Astrocyte (in vitro differentiated cells and primary cell): ENCODE data around the gene NDUFS2. TPM values are rescaled to one million over a fixed set of nuclear protein-coding genes. Genes with fewer than 3 reads are reported as not detected.

Source experiments
- DNase-seq: peaks from one replicate; pipeline ENCODE4 v3.0.0-alpha.2; 2010; ENCODE audit warnings: low read depth
- FAIRE-seq: peaks from 2 replicates; lab custom pipeline; 2011; peaks lifted over from hg19 to GRCh38; lab: Jason Lieb, UNC
- H2AFZ ChIP-seq: 2 replicates; pipeline ENCODE4 v1.6.0; 2012; ENCODE audit warnings: low read depth, low read length, inconsistent platforms
- H3K27ac ChIP-seq: 2 replicates; pipeline ENCODE4 v1.5.1; 2011; ENCODE audit warnings: low read depth, low read length, inconsistent platforms
- H3K27me3 ChIP-seq: 2 replicates; pipeline ENCODE4 v1.6.0; 2011; ENCODE audit warnings: low read length, inconsistent platforms; ENCODE audit not compliant: insufficient read depth
- H3K36me3 ChIP-seq: 2 replicates; pipeline ENCODE4 v1.5.1; 2011; ENCODE audit warnings: low read length, inconsistent platforms; ENCODE audit not compliant: insufficient read depth
- H3K4me1 ChIP-seq: 2 replicates; pipeline ENCODE4 v1.5.1; 2011; ENCODE audit warnings: low read length, inconsistent platforms; ENCODE audit not compliant: insufficient read depth
- H3K4me2 ChIP-seq: 2 replicates; pipeline ENCODE4 v1.6.0; 2012; ENCODE audit warnings: low read length, inconsistent platforms
- H3K4me3 ChIP-seq: 2 replicates; pipeline ENCODE4 v1.5.1; 2011; ENCODE audit warnings: low read depth, mild to moderate bottlenecking, low read length, inconsistent platforms; ENCODE audit not compliant: insufficient read depth
- H3K79me2 ChIP-seq: 2 replicates; pipeline ENCODE4 v1.6.0; 2012; ENCODE audit warnings: mild to moderate bottlenecking, low read length, inconsistent platforms; ENCODE audit not compliant: insufficient read depth
- H3K9ac ChIP-seq: 2 replicates; pipeline ENCODE4 v1.6.0; 2012; ENCODE audit warnings: mild to moderate bottlenecking, low read length, inconsistent platforms
- H3K9me3 ChIP-seq: 2 replicates; pipeline ENCODE4 v1.5.1; 2012; ENCODE audit warnings: low read depth, mild to moderate bottlenecking, low read length, inconsistent platforms; ENCODE audit not compliant: insufficient read depth
- H4K20me1 ChIP-seq: 2 replicates; pipeline ENCODE4 v1.6.0; 2012; ENCODE audit warnings: low read length, inconsistent platforms; ENCODE audit not compliant: insufficient read depth
- H3K27ac Mint-ChIP-seq: one replicate; pipeline ENCODE4 v1.8.0; 2021; ENCODE audit warnings: mild to moderate bottlenecking, mixed read lengths; ENCODE audit not compliant: unreplicated experiment
- H3K27me3 Mint-ChIP-seq: one replicate; pipeline ENCODE4 v1.8.0; 2021; ENCODE audit warnings: low read depth, mixed read lengths; ENCODE audit not compliant: unreplicated experiment
- H3K36me3 Mint-ChIP-seq: one replicate; pipeline ENCODE4 v1.8.0; 2021; ENCODE audit warnings: low read depth, mixed read lengths; ENCODE audit not compliant: unreplicated experiment
- H3K4me1 Mint-ChIP-seq: one replicate; pipeline ENCODE4 v1.8.0; 2021; ENCODE audit warnings: low read depth, mixed read lengths; ENCODE audit not compliant: unreplicated experiment
- H3K4me3 Mint-ChIP-seq: one replicate; pipeline ENCODE4 v1.8.0; 2021; ENCODE audit warnings: mild to moderate bottlenecking, moderate library complexity, mixed read lengths; ENCODE audit not compliant: unreplicated experiment
- H3K9me3 Mint-ChIP-seq: one replicate; pipeline ENCODE4 v1.8.0; 2021; ENCODE audit warnings: mild to moderate bottlenecking, mixed read lengths; ENCODE audit not compliant: unreplicated experiment
- EZH2 ChIP-seq: IDR thresholded peaks from 2 replicates; pipeline ENCODE4 v1.6.1; 2012; ENCODE audit warnings: mild to moderate bottlenecking, low read length, inconsistent platforms; ENCODE audit not compliant: insufficient read depth
- total RNA-seq: library from RNA; stranded (reverse); gene quantifications from 2 replicates; pipeline ENCODE4 v1.2.1, GENCODE V29; 2021
- TF ChIP-seq, protein P1 (sequence below): IDR thresholded peaks from 2 replicates; pipeline ENCODE4 v1.5.1; 2011; ENCODE audit warnings: low read depth, mild to moderate bottlenecking, inconsistent platforms, low read length, moderate library complexity; ENCODE audit not compliant: insufficient read depth

Gene NDUFS2
- total RNA-seq, 1 donor from 2014 or later: 59.9 TPM

DNA sequence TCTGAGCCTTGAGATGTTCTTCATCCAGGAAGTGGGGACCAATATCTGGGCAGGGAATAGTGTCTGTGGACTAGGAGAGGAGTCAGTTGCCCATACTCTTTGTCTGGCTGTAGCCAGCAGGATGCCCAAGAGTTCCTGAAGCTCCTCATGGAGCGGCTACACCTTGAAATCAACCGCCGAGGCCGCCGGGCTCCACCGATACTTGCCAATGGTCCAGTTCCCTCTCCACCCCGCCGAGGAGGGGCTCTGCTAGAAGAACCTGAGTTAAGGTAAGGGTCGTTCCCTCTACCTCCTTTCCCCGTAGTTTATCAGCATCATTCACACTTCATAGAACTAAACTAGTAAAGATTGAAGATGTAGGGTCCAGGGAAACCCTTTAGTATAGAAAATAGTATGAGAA, 39.4 kb upstream of the NDUFS2 start:
- Mint-ChIP-seq H3K27me3 (no peaks in the 10 kb centered on the region), H3K27ac (no peak overlapping the region), H3K4me1 (peaks cover 23% of the 10 kb centered on the region), H3K9me3 (no peaks in the 10 kb centered on the region), H3K36me3 (peaks cover 2% of the 10 kb centered on the region), H3K4me3 (peak overlapping the region; percentile 11)
- Histone ChIP-seq H3K36me3 (peaks cover 7% of the 10 kb centered on the region), H3K4me1 (peaks cover 26% of the 10 kb centered on the region), H3K4me2 (no peak overlapping the region), H3K9ac (no peak overlapping the region), H2AFZ (no peak overlapping the region), H3K79me2 (peaks cover 37% of the 10 kb centered on the region), H4K20me1 (no peaks in the 10 kb centered on the region), H3K9me3 (no peaks in the 10 kb centered on the region), H3K27me3 (no peaks in the 10 kb centered on the region), H3K4me3 (no peak overlapping the region), H3K27ac (no peak overlapping the region)
- TF ChIP-seq EZH2: no peak
- TF ChIP-seq, protein P1, sequence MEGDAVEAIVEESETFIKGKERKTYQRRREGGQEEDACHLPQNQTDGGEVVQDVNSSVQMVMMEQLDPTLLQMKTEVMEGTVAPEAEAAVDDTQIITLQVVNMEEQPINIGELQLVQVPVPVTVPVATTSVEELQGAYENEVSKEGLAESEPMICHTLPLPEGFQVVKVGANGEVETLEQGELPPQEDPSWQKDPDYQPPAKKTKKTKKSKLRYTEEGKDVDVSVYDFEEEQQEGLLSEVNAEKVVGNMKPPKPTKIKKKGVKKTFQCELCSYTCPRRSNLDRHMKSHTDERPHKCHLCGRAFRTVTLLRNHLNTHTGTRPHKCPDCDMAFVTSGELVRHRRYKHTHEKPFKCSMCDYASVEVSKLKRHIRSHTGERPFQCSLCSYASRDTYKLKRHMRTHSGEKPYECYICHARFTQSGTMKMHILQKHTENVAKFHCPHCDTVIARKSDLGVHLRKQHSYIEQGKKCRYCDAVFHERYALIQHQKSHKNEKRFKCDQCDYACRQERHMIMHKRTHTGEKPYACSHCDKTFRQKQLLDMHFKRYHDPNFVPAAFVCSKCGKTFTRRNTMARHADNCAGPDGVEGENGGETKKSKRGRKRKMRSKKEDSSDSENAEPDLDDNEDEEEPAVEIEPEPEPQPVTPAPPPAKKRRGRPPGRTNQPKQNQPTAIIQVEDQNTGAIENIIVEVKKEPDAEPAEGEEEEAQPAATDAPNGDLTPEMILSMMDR: no peak
- FAIRE-seq (no peak), DNase-seq (no peak)

DNA sequence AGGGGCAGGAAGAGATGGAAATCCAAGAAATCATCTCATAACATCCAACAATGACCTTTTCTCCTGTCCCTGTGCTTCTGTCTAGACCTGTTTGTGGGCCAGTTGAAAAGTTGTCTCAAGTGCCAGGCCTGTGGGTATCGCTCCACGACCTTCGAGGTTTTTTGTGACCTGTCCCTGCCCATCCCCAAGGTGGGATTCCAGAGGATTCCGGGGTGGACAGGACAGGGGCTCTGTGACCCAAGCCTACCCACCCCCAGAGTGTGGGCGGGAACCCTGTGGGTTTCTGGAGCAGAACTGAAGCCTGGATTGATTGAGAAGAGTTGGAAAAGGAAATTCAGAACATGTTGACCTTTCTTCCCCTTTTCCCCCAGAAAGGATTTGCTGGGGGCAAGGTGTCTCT, 38.4 kb upstream of the NDUFS2 start:
- no peaks in the 10 kb centered on the region for H4K20me1 ChIP-seq
- H3K4me3 Mint-ChIP-seq: peak overlapping the region; percentile 58
- H3K9me3 Mint-ChIP-seq: no peaks in the 10 kb centered on the region
- no peak overlapping the region for H3K27ac ChIP-seq
- TF ChIP-seq EZH2: no peak
- TF ChIP-seq, protein P1: no peak
- H3K4me3 ChIP-seq: no peak overlapping the region
- H3K9me3 ChIP-seq: no peaks in the 10 kb centered on the region
- H3K27me3 Mint-ChIP-seq: no peaks in the 10 kb centered on the region
- H3K4me1 ChIP-seq: peaks cover 24% of the 10 kb centered on the region
- FAIRE-seq (no peak), DNase-seq (no peak)
- H3K79me2 ChIP-seq: peaks cover 37% of the 10 kb centered on the region
- H3K27ac Mint-ChIP-seq: no peak overlapping the region
- peaks cover 2% of the 10 kb centered on the region for H3K36me3 Mint-ChIP-seq
- peaks cover 23% of the 10 kb centered on the region for H3K4me1 Mint-ChIP-seq
- no peak overlapping the region for H2AFZ ChIP-seq
- peak overlapping the region; percentile 5 for H3K9ac ChIP-seq
- H3K36me3 ChIP-seq: no peaks in the 10 kb centered on the region
- H3K4me2 ChIP-seq: no peak overlapping the region
- no peaks in the 10 kb centered on the region for H3K27me3 ChIP-seq

GRCh38 chr1:161164901-161165610, 37.1 kb upstream of the NDUFS2 start:
- peak overlapping the region; percentile 86 for H3K27ac Mint-ChIP-seq
- peak overlapping the region; percentile 93 for H3K4me3 Mint-ChIP-seq
- Histone ChIP-seq H3K27ac (peak overlapping the region; percentile 83), H3K9ac (peak overlapping the region; percentile 89), H3K27me3 (no peaks in the 10 kb centered on the region), H3K36me3 (no peaks in the 10 kb centered on the region), H2AFZ (no peak overlapping the region), H3K79me2 (peaks cover 31% of the 10 kb centered on the region), H3K4me1 (peaks cover 18% of the 10 kb centered on the region), H4K20me1 (no peaks in the 10 kb centered on the region), H3K9me3 (no peaks in the 10 kb centered on the region), H3K4me3 (peak overlapping the region; percentile 95), H3K4me2 (peak overlapping the region; percentile 98)
- H3K27me3 Mint-ChIP-seq: no peaks in the 10 kb centered on the region
- DNase-seq (no peak), FAIRE-seq (no peak)
- TF ChIP-seq, protein P1: no peak
- no peak for TF ChIP-seq EZH2
- peaks cover 22% of the 10 kb centered on the region for H3K4me1 Mint-ChIP-seq
- peaks cover 6% of the 10 kb centered on the region for H3K36me3 Mint-ChIP-seq
- no peaks in the 10 kb centered on the region for H3K9me3 Mint-ChIP-seq
